Colon (tissue), 2 donors: Measurements from ENCODE around the gene HIVEP3.

ENCODE experiments used
- FAIRE-seq: peaks from 2 replicates; lab custom pipeline; 2012; peaks lifted over from hg19 to GRCh38; lab: Jason Lieb, UNC
- donor health status: control.
- donor health status: control.

The HIVEP3 gene

GRCh38 chr1:41529621-41530395 lies 388.9 kb downstream of the HIVEP3 start:
- no peak for FAIRE-seq

- no peak for FAIRE-seq
Observed at GRCh38 chr1:41528726-41529605, 389.8 kb downstream of the HIVEP3 start.

GRCh38 chr1:41528106-41528505 lies 390.6 kb downstream of the HIVEP3 start:
- no peak for FAIRE-seq

GRCh38 chr1:41526956-41527561 lies 391.7 kb downstream of the HIVEP3 start:
- FAIRE-seq: no peak

GRCh38 chr1:41525891-41526587 lies 392.7 kb downstream of the HIVEP3 start:
- no peak for FAIRE-seq

GRCh38 chr1:41524676-41525675 lies 393.7 kb downstream of the HIVEP3 start:
- FAIRE-seq: no peak

GRCh38 chr1:41523949-41524675 lies 394.6 kb downstream of the HIVEP3 start:
- FAIRE-seq: no peak

GRCh38 chr1:41523071-41523470 lies 395.7 kb downstream of the HIVEP3 start:
- no peak for FAIRE-seq

- no peak for FAIRE-seq
Observed at GRCh38 chr1:41521766-41522165, 397.0 kb downstream of the HIVEP3 start.

GRCh38 chr1:41520951-41521752 lies 397.6 kb downstream of the HIVEP3 start:
- FAIRE-seq: no peak

GRCh38 chr1:41519667-41520066 lies 399.1 kb downstream of the HIVEP3 start:
- FAIRE-seq: no peak

- no peak for FAIRE-seq
Observed at GRCh38 chr1:41518471-41518870, 400.3 kb downstream of the HIVEP3 start.

- no peak for FAIRE-seq
Observed at GRCh38 chr1:41517062-41517438, 401.7 kb downstream of the HIVEP3 start.

- no peak for FAIRE-seq
Observed at GRCh38 chr1:41516168-41517061, 402.3 kb downstream of the HIVEP3 start.

- no peak for FAIRE-seq
Observed at GRCh38 chr1:41515778-41516167, 402.9 kb downstream of the HIVEP3 start.

GRCh38 chr1:41515131-41515678 lies 403.5 kb downstream of the HIVEP3 start:
- no peak for FAIRE-seq

- no peak for FAIRE-seq
Observed at GRCh38 chr1:41514381-41514780, 404.3 kb downstream of the HIVEP3 start.

- no peak for FAIRE-seq
Observed at GRCh38 chr1:41513383-41513735, 405.4 kb downstream of the HIVEP3 start.
